ENCODE results near the gene ADAMTS9.

The ADAMTS9 gene

DNA sequence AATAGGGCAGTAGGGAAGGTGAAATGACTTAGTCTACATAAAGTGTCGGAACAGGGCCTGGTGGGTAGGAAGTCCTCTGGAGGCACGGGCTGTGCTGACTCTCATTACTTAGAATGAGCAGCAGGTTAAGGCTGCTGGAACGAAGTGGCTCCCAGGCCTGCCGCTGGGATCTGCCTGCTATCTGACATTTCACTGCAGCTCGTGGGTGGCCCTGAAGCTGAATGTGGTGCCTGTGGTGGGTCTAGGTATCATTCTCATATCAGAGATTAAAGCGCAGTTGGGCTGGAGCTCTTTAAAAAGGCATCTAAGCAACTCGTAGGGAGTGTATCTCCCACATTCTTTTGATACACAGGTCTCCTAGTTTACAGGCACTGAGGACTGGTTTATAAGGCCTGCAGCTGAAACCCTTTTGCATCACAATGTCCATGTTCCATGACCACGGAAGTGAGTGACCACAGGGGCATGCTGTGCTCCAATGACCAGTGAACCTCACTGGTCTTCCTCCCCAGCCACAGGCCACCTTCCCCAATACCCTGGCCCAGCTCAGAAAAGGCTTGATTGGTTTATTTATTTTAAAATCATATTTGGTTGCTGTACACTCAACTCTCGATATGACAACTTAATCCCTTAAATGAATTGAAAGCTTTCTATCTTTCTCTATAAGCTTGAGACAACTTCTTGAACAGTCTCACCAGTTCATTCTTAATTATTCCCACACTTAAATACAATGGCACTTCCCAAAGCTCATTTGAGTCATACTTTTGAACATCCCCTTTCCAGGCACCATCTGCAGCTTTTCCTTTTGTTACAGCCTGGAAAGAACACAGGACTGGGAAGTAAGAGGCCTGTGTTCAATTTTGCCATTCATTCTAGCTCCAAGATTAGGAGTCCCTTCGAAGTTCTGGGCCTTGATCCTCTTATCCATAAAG is 19.0 kb downstream of the ADAMTS9 start:
- DNase-seq (ENCODE audit: extremely low read depth, low read depth), result no peak
- no peak overlapping the region for H3K4me3 ChIP-seq (replicated peaks; ENCODE audit: low read depth, low read length)
- TF ChIP-seq, protein P1, sequence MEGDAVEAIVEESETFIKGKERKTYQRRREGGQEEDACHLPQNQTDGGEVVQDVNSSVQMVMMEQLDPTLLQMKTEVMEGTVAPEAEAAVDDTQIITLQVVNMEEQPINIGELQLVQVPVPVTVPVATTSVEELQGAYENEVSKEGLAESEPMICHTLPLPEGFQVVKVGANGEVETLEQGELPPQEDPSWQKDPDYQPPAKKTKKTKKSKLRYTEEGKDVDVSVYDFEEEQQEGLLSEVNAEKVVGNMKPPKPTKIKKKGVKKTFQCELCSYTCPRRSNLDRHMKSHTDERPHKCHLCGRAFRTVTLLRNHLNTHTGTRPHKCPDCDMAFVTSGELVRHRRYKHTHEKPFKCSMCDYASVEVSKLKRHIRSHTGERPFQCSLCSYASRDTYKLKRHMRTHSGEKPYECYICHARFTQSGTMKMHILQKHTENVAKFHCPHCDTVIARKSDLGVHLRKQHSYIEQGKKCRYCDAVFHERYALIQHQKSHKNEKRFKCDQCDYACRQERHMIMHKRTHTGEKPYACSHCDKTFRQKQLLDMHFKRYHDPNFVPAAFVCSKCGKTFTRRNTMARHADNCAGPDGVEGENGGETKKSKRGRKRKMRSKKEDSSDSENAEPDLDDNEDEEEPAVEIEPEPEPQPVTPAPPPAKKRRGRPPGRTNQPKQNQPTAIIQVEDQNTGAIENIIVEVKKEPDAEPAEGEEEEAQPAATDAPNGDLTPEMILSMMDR (IDR thresholded peaks at IDR 0.05; ENCODE audit: low read depth, low read length, missing control alignments), result no peak

DNA sequence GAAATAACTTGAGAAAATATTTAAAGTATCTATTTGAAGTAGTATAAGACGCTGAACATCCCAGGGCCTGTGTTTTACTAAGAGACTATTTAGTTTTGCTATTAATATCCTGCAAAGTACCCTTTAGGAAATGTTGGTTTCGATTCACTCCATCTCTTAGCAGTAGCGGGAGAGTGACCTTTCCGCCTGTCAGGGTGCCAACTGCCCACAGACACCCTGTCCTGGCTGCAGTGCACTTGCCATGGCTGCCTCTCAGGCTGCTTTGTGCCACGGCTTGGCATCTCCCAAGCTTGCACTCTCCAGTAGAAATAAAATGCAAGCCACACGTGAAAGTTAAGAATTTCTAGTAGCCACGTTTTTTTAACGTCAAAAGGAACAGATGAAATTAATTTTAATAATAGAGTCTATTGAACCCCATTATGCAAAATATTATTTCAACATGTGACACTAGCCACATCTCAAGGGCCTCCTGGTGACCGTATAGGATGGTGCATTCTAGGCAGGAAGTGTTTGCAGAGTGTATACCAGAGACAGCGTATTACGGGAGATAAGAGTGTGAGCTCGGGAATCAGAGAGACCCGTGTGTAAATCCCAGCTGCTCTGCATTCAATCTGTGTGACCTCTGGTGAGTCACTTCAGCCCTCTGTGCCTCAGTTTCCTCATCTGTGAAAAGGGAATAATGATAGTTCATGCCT is 19.8 kb downstream of the ADAMTS9 start:
- DNase-seq (ENCODE audit: extremely low read depth, low read depth), result no peak

DNA sequence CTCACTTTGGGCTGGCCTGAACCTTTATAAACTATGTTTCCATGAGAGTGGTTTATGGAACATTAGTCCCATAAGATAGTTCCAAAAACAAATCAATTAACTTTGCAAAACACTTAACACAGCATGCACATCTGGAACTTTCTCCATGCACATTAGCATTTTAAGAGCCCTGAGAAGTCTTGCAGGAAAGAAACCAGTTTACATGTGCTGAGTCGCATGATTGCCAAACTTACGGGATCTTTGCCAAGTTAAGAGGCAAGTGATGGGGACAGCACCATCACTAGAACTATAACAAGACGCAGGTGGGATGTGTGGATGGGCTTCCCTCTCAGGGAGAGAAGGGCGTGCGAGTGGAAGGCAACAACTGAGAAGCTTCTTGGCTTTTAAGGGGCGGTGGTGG is 20.7 kb downstream of the ADAMTS9 start:
- DNase-seq (ENCODE audit: extremely low read depth, low read depth), result no peak
- H3K4me3 ChIP-seq (replicated peaks; ENCODE audit: low read depth, low read length), result no peak overlapping the region
- TF ChIP-seq, protein P1 (IDR thresholded peaks at IDR 0.05; ENCODE audit: low read depth, low read length, missing control alignments), result no peak

More for the DNA sequence above, 19.8 kb downstream of the ADAMTS9 start:
- TF ChIP-seq, protein P1 (IDR thresholded peaks at IDR 0.05; ENCODE audit: low read depth, low read length, missing control alignments), result no peak
- no peak overlapping the region for H3K4me3 ChIP-seq (replicated peaks; ENCODE audit: low read depth, low read length)

DNA sequence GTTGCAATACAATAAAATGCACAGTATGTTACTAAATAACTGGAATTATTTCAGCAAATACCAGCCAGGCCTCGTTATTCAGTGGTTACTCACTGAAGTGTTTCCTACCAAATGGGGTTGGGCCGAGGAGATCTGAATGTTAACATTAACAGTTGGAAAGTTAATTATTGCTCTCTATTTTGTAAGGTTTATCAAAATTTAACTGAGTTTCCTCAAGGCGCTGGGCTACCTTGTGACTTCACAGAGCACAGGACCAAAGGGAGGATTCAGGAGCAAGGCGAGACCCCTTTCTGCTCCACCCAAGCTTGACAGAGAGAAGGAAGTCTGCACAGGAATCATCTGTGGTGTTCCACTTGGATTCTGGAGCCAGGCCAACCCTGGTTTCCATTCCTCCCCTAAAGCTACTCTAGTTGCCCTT is 21.6 kb downstream of the ADAMTS9 start:
- TF ChIP-seq, protein P1 (IDR thresholded peaks at IDR 0.05; ENCODE audit: low read depth, low read length, missing control alignments), result no peak
- no peak for DNase-seq (ENCODE audit: extremely low read depth, low read depth)
- H3K4me3 ChIP-seq (replicated peaks; ENCODE audit: low read depth, low read length), result no peak overlapping the region

DNA sequence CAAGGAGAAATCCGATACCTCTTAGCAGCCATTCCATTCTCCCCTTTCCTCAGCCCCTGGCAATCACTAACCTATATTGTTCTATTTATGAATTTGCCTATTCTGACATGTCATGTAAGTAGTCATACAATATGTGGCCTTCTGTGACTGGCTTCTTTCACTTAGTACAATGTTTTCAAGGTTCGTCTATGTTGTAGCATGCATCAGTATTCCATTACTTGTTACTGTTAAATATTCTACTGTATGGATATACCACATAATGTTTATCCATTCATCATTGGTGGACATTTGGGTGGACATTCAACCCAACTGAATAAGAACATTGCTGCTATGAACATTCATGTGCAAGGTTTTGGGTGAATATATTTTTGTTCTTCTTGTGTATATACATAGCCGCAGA is 23.4 kb downstream of the ADAMTS9 start:
- TF ChIP-seq, protein P1 (IDR thresholded peaks at IDR 0.05; ENCODE audit: low read depth, low read length, missing control alignments), result no peak

DNA sequence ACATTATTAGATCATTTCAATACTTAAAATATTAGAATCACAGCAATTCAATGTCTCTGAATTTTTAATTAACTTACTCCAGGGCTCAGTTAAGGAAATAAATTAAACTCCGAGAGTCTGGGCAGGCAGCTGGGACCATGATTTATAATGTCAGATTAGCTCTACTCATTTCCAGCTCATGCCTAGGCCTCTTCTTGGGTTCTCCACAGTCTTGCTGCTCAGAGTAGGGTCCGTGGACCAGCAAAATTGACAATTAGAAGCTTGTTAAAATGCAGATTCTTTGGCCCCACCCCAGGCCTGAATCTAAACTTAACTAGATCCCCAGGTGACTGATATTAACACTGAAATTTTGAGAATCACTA is 28.2 kb downstream of the ADAMTS9 start:
- DNase-seq (ENCODE audit: extremely low read depth, low read depth), result no peak
- no peak overlapping the region for H3K4me3 ChIP-seq (replicated peaks; ENCODE audit: low read depth, low read length)
- TF ChIP-seq, protein P1 (IDR thresholded peaks at IDR 0.05; ENCODE audit: low read depth, low read length, missing control alignments), result no peak

More for the DNA sequence above, 23.4 kb downstream of the ADAMTS9 start:
- DNase-seq (ENCODE audit: extremely low read depth, low read depth), result no peak
- no peak overlapping the region for H3K4me3 ChIP-seq (replicated peaks; ENCODE audit: low read depth, low read length)

All from HFF-Myc (cell line).